Sciatic nerve (tissue), 2 donors: ENCODE data around the gene NFE2. TPM values are rescaled to one million over a fixed set of nuclear protein-coding genes. Genes with fewer than 3 reads are reported as not detected.
"Not testable (repeated sequence)": the region's sequence is repeated elsewhere in the genome, so short reads cannot be mapped to it uniquely, and the experiment has no call there.

ENCODE experiments used
- ATAC-seq: fragments of 200-7000 bp; cut with Tn5 transposase; one replicate; pipeline ENCODE4 v1.9.1; 2020; ENCODE audit warnings: mild to moderate bottlenecking, moderate library complexity
- DNase-seq: peaks from one replicate; pipeline ENCODE4 v3.0.0-alpha.2; 2020; ENCODE audit warnings: low spot score
- intact Hi-C: fragments of 100-400 bp; cut with DNase I; formaldehyde crosslinking; loops from one replicate; pipeline ENCODE4 v1.14.2; 2022
- total RNA-seq: library from RNA; stranded (reverse); fragmentation: NEBNext Ultra II Directional; extraction: Animal tissue kit (Norgen Biotek cat#: 25700); gene quantifications from one replicate; pipeline ENCODE4 v1.2.1, GENCODE V29; 2021
- donor health status: DM: no; HTN: no; CAD: no.
- donor health status: DM: no; HTN: no; CAD: no.

Gene NFE2
- total RNA-seq = 7.7 TPM

DNA sequence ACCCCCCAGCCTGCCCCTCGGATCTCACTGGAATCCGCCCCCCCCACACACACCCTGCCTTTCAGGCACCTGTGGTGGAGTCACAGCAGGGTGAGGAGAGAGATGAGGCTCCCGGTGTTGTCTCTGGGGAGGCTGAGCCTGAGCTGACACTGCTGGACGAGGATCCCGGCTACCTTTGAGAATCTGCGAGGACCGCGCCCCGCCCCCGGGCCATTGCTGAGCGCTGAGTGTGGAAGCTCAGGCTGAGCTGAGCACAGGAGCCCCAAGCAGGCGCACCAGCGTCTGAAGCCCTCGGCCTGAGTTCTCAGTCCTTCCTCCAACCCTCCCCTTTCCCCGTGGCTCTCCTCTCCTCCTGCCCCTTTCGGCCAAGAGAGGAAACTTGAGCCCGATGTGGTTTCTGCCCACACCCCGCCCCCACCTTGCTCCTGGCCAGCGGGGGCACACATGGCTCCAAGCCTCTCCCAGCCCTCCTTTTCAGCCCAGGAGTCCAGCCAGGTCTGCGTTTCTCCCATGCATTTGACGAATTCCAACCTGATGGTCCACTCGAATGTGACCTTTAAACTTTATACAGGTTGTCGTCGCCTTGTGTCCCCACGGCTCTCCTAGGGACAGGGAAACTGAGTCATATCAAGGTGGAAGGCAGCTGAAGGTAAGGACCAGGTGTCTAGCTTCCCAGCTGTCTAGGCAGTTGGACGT lies at the start of gene NFE2:
TSS of gene NFE2 (minus strand) at position 284 of the 696 bp plus-strand sequence. CDS start 5,767 bp downstream, outside the sequence.
- peak; percentile 61 for ATAC-seq
- peak; percentile 70 for DNase-seq
- intact Hi-C loops = no loop called here

- ATAC-seq (no peak), DNase-seq (no peak)
- intact Hi-C loops = loop anchor here (10.0 kb wide), 1 partner anchor 55 kb away; no protein-coding TSS in a partner anchor
These were observed 48.9 kb upstream of the NFE2 start for GRCh38 chr12:54349679-54350078.

DNA sequence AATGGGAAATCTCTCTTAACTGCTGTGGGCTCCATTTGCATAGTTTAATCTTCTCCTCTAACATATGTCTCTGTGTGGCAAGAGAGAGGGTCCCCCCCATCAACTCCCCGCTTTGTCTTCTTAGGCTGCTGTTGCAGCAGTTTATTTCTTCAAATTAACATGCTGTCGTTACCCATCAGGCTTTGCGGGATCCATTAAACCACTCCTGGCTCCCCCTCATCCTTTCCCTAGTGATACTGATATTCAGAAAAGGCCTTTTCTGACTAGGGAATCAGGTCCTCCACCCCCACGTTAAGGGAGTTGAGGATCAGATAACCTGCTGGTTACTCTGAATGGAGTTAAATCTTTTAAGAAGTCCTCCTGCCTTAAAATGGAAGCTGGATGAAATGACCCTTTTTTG lies 48.2 kb upstream of the NFE2 start:
- no peak for DNase-seq
- intact Hi-C loops = loop anchor here (10.0 kb wide), 1 partner anchor 54 kb away; no protein-coding TSS in a partner anchor
- no peak for ATAC-seq

- no peak for DNase-seq
- intact Hi-C loops = loop anchor here (10.0 kb wide), 1 partner anchor 47 kb away; no protein-coding TSS in a partner anchor
- ATAC-seq = no peak
These were observed 40.8 kb upstream of the NFE2 start for GRCh38 chr12:54341378-54342300.

GRCh38 chr12:54340846-54341245 lies 40.0 kb upstream of the NFE2 start:
- intact Hi-C loops = loop anchor here (10.0 kb wide), 1 partner anchor 46 kb away; no protein-coding TSS in a partner anchor
- DNase-seq (no peak), ATAC-seq (no peak)

DNA sequence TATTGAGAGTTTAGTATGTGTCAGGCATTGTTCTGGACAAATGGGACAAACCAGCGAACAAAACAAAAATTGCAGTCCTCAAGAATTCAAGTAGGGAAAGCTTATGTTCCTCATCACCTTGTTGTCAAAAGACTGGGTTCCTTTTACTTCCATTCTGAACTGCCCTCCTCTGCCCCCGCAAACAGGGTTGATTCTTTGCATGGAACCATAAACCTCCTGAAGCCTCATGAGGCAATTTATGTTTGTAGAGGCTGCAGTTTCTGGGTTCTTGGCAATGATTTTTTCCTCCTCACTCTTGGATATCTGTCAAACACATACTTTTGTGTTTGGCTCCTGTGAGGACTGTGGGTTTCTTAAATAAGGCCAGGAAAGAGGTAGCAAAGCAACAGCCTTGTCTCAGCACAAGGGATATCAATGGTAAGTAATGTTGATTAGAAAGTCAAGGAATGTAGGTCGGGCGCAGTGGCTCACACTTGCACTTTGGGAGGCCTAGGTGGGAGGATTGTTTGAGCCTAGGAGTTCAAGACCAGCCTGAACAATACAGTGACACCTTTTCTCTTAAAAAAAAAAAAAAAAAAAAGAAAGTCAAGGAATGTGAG lies 38.0 kb upstream of the NFE2 start:
- no peak for ATAC-seq
- intact Hi-C loops = no loop called here

GRCh38 chr12:54337854-54338650 lies 37.2 kb upstream of the NFE2 start:
- no peak for DNase-seq
- intact Hi-C loops = no loop called here
- ATAC-seq = peak; percentile 59

More for the DNA sequence above, 38.0 kb upstream of the NFE2 start:
- DNase-seq = no peak

DNA sequence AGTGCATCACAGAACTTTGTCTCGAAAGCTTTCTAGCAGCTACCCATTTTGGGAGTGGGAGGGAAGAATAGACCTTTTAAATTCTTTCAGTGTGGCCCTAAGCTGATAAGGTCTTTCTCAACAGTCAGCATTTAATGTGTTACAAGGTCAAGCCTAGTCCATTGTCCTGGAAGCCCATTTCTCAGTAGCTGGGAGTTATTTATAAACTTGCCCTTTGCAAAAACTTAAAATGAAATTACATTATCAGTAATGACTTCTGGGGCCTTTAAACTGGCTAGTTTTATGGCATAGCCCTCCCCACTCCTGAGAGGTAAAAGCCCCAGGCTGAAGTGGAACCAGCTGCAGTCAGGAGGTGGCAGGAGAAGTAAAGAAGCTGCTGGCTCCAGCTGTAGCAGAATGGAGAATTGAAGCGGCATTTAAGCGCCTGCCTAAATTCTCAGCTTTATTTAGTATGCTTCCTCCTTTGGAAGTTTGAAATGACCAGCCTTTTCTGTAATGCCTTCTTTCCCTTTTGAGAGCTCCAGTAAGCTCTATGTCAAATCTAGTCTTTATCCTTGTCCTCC lies 36.5 kb upstream of the NFE2 start:
- intact Hi-C loops = no loop called here
- ATAC-seq = peak; percentile 68
- no peak for DNase-seq

DNA sequence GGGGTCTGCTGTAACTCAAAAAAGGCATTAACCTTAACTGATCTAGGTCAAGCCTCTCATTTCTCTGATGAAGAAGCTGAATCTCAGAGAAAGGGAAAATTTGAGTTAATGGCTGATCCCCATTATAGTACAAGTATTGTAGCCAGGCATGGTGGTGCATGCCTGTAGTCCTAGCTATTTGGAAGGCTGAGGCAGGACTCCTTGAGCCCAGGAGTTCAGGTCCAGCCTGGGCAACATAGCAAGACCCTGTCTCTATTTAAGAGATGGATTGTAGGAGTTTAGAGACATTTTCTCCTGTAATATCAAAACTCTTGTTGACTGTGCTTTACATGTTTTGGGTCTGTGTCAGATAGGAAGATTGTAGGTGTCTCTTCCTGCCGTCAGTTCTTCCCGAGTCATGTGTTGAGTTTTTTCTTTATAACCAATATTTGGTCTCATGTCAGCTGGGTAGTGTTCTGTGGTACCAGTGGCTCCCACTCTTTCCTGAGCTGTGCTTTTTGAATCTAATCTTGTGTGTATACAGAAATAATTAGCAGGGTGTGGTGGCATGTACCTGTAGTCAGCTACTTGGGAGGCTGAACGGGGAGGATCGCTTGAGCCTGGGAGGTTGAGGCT lies 32.7 kb upstream of the NFE2 start:
- no peak for DNase-seq
- intact Hi-C loops = no loop called here
- ATAC-seq = no peak

GRCh38 chr12:54331461-54331860 lies 30.6 kb upstream of the NFE2 start:
- DNase-seq (no peak), ATAC-seq (no peak)
- intact Hi-C loops = no loop called here

GRCh38 chr12:54330442-54330841 lies 29.6 kb upstream of the NFE2 start:
- intact Hi-C loops = no loop called here
- DNase-seq (no peak), ATAC-seq (no peak)

DNA sequence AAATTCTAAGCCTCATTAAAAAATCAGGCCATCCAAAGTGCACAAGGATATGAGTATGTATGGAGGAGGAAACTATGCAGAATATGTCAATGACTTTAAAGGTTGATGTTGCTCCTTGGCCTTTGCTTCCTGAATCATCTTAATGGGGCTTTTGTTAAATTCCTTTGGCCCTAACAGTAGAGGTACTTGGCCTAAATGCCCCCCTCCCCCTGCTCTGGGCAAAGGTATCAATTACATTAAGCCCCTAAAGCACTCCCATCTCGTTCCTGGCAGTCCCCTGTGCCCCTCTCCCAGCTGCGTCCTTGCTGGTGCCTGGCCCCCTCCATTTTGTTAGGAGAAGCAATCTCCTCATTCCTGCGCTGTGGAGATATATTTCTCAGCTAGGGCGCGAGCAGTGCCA lies 28.9 kb upstream of the NFE2 start:
- intact Hi-C loops = no loop called here
- no peak for ATAC-seq
- DNase-seq = no peak

- intact Hi-C loops = no loop called here
These were observed 28.0 kb upstream of the NFE2 start for GRCh38 chr12:54328595-54329337.

DNA sequence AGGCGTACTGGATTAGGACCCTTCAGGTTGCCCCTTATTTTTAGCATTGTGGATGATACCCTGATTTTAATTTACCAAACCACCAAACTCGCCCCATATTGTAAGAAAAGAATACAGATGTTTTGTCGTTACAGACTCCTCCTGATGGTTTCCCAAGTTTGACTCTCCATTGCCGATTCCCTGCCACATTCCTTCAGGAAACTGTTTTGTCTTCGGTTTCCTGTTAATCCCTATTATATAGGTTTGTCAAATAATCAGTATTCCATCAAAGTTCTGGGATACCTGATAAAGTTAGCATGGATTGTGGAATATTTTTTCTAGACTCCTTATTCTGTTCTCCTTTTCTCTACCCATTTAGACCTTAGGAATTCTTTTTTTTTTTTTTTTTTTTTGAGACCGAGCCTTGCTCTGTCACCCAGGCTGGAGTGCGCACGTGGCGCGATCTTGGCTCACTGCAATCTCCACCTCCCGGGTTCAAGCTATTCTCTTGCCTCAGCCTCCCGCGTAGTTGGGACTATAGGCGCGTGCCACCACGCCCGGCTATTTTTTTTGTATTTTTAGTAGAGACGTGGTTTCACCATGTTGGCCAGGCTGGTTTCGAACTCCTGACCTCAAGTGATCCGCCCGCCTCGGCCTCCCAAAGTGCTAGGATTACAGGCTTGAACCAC lies 24.8 kb upstream of the NFE2 start:
- DNase-seq, ATAC-seq, intact Hi-C loops: not testable (repeated sequence)

More at GRCh38 chr12:54328595-54329337, 28.0 kb upstream of the NFE2 start:
- ATAC-seq = no peak
- DNase-seq = no peak

- intact Hi-C loops = no loop called here
- peak; percentile 95 for DNase-seq
- ATAC-seq = peak; percentile 99
These were observed 24.0 kb upstream of the NFE2 start, which contains the start of gene COPZ1 for GRCh38 chr12:54324617-54325441. Gene COPZ1 (plus strand): TSS chr12:54325131. CDS start chr12:54325164, 33 bp downstream.

- intact Hi-C loops = no loop called here
- DNase-seq (no peak), ATAC-seq (no peak)
These were observed 20.5 kb upstream of the NFE2 start for GRCh38 chr12:54321363-54321762.
